GM21576 (cell line): ENCODE measurements around the gene CNTN2.

ENCODE experiments used
- ATAC-seq: cut with Tn5 transposase; IDR thresholded peaks from one replicate; pipeline ENCODE4 v1.9.1; 2021; ENCODE audit warnings: mild to moderate bottlenecking, moderate library complexity; ENCODE audit not compliant: unreplicated experiment

Gene CNTN2, protein sequence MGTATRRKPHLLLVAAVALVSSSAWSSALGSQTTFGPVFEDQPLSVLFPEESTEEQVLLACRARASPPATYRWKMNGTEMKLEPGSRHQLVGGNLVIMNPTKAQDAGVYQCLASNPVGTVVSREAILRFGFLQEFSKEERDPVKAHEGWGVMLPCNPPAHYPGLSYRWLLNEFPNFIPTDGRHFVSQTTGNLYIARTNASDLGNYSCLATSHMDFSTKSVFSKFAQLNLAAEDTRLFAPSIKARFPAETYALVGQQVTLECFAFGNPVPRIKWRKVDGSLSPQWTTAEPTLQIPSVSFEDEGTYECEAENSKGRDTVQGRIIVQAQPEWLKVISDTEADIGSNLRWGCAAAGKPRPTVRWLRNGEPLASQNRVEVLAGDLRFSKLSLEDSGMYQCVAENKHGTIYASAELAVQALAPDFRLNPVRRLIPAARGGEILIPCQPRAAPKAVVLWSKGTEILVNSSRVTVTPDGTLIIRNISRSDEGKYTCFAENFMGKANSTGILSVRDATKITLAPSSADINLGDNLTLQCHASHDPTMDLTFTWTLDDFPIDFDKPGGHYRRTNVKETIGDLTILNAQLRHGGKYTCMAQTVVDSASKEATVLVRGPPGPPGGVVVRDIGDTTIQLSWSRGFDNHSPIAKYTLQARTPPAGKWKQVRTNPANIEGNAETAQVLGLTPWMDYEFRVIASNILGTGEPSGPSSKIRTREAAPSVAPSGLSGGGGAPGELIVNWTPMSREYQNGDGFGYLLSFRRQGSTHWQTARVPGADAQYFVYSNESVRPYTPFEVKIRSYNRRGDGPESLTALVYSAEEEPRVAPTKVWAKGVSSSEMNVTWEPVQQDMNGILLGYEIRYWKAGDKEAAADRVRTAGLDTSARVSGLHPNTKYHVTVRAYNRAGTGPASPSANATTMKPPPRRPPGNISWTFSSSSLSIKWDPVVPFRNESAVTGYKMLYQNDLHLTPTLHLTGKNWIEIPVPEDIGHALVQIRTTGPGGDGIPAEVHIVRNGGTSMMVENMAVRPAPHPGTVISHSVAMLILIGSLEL

DNA sequence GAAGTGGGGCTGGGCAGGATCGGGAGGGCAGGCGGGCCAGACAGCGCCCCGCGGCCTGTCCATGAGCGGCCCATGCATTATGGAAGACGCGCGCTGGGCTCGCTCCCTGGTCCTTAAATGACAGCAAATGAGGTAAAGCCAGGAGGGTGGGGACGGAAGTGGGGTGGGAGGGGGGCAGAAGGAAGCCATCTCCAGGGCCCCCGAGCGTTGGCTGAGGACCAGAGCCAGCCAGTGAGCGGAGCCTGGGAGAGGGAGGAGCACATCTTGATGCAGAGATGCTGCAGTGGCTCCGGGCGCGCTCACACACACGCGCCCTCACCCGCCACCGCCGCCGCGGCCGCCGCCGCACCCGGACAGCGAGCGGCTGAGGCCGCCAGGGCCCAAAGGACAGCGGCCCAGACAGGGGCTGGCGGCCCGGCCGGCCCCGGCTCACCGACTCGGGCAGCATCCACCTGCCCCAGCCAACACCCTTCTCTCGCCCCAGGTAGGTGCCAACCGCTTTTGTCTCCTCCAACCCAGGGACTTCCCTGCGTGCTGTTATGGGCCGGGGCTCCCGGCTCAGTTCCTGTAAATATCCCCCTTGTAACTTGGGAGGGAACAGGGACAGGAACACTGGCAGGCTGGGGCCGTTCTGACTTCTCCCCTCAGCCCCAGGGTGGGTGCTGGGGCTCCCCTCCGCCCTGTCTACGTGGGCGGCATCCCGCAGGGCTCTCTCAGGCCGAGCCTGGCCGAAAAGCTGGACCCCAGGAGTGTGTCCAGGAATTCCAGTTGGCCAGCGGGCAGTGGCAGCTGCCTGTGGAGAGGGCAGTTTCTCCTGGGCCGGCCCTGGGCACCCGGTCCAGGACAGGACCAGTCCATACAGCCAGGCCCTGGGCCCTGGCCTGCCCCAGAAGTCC lies at the start of gene CNTN2:
Gene CNTN2 (plus strand): TSS at position 302 of the 896 bp plus-strand sequence. CDS start 9,974 bp downstream, outside the sequence.
- ATAC-seq: no peak

DNA sequence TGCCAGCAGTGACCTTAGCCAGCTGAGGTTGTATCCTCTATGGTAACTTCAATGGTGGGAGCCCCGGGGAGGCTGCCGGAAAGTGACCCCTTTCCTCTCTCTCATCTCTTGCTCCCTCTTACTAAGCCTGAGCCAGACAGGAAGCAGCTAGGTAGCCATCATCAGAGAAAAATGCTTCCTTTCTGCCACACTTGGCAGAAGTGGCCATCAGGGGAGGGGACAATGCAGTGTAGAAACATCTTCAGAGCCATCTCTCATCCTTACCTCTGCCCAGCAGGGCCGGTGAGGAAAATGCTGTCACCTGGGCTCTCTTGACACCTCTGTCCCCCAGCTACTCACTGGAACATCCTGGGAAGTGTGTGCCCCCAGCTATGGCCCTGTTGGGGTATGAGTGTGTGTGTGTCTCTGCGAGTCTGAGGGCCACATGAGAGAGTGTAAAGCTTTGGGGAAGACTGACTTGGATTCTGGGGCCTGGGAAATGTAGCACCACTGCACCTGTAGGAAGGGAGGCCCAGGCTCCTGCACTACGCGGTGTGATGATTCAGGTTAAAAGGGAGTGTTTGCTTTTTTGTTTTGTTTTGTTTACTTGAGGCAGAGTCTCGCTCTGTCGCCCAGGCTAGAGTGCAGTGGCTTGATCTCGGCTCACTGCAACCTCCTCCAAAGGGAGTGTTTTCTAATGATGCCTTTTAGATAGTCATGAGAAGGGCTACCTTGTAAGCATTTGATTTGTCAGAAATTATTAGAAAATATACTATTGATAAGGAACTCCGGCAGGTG lies 48.7 kb upstream of the CNTN2 start:
- no peak for ATAC-seq

DNA sequence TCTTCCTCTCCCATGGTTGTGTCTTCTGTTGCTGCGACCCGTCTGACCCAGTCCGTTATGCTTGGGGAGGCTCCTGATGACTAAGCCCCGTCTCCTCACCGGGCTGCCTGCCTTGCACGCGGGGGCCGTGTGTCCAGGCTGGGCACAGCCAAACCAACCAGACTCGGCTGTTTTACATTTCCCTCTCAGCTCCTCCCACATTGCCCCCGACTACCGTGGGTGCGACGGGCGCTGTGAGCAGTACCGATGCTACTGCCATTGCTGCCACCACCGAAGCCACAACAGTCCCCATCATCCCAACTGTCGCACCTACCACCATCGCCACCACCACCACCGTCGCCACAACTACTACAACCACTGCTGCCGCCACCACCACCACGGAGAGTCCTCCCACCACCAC lies 46.0 kb upstream of the CNTN2 start:
- no peak for ATAC-seq

DNA sequence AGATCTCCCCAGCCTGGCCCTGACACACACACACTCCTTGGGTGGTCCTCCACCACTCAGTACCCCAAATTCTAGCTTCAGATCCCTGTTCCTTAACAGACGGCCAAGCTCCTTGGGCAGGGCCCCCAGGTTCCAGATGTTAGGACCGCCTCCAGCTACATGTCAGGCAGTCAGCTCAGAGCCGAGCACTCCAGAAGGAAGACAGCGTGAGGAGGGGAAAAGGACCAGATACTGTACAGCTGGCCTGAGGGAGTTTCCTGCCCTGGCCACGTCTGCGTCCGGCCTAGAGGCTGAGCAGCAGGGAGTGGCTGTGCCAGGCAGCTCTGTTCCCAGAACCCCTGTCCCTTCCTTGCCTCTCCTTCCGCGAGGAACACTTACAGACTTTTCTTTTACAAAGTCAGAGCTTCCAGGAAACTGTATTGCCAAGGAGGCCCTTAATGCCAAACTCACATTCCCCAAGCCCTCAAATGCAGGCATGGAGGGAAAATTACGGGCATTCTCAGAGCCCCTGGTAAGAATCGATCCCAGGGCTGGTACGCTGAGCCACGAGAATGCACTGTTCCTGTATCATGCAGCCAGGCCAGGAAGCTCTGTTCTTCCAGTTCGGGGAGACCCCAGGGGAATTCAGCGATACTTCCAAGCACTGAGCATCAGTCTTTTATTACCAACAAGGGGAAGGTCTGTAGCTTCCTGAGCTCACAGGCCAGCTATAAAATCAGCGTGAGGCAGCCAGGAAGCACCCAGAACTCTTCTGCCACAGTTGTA lies 45.2 kb upstream of the CNTN2 start:
- no peak for ATAC-seq

DNA sequence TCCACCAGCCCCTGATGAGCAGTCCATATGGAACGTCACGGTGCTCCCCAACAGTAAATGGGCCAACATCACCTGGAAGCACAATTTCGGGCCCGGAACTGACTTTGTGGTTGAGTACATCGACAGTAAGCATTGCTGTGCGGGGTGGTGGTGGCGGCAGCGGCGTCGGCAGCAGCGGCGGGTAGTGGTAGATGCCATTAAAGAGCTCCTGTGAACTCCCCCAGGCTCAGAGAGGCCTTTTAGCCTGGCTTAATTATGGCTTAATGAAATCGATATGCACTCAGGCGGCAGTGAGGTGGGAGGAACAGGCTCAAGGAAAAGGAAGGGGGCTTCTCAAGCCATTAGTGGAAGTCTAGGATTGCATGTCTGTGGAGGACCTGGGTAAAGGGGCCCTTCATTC lies 41.9 kb upstream of the CNTN2 start:
- ATAC-seq: no peak

DNA sequence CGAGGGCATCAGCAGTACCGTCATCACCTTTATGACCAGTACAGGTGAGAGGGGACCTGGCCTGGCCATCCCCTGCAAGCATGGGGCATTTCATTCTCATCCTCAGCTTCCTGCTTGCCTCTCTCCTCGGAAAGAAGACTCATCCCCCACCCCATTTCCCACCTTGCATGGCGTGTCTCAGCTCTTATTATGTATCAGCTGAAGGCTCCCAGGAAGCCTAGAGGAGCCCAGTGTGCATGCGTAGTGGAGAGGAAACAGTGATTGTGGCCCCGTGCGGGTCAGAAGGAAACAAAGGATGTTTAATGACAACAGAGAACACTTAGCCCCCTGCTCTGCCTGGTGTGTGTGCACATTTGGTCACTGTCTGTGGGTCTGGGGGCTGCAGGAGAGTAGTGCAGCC lies 40.3 kb upstream of the CNTN2 start:
- ATAC-seq: no peak

DNA sequence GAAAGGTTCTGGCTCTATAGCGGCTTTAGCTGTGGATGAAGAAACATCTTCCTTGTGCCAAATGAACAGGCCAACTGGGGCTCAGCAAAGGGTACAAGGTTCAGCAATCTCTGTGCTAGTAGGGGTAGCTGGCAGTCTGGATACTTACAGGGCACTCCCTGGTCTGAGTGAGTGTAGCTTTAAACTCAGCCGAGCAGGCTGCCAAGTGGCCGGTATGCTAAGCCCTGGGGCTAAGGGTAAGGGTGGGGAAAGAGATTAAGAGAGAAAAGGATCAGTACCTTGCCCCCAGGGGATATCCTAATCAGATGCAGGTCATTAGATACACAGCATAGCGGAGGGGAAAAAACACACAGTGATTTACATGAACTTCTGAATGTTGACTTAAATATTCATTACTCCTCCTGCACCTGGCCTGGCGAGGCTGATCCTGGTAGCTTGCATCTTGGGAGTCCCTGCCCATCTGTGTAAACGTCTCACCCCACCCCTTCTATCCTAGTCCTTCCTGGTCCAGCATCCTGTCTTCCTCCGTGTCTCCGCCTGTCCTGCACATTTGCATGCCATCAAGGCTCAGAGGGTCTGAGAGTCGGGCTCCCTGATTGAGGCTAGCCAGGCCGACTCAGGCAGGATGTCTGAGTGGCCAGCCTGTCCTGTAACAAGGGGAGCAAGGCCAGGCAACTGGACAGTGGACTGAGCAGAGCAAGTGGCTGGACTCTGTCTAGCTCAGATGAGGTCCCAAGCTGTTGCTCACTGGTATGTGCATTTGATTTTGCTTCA lies 39.5 kb upstream of the CNTN2 start:
- no peak for ATAC-seq

DNA sequence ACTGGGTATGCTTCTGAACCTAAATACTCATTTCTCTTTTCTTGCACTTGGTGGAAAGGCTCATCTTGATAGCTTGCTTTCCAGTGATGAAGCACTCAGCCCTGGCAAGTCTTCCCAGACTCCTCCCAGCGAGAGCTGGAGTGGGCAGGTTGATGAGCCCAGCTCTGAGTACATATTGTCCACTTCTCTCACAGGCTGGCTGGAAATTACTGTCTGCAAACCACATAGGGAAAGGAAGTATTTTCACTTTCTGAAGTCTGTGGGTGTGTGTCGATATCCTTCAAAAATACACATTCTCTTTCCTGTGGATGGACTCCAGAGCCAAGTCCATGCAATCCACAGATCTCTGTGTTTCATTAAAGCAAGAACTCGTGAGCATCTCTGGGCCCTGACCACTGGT lies 38.7 kb upstream of the CNTN2 start:
- no peak for ATAC-seq

DNA sequence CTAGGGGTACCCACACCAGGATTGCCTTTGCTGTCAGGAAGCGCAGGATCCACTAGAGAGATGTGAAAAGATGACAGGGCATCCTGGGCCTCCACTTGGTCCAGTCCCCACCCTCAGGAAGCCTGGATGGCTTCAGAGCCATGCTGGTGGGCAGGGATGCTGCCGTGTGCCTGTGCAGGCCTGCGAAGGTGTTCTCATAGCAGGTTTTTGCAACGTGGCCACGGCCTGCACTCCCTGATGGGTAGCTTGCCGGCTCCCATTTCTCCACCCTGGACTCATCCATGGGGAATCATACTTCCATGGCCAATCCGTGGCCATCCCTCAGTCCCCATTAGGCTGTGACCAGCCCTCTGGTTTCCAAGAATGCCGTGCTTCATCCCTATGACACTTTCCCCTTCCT lies 34.1 kb upstream of the CNTN2 start:
- ATAC-seq: no peak

DNA sequence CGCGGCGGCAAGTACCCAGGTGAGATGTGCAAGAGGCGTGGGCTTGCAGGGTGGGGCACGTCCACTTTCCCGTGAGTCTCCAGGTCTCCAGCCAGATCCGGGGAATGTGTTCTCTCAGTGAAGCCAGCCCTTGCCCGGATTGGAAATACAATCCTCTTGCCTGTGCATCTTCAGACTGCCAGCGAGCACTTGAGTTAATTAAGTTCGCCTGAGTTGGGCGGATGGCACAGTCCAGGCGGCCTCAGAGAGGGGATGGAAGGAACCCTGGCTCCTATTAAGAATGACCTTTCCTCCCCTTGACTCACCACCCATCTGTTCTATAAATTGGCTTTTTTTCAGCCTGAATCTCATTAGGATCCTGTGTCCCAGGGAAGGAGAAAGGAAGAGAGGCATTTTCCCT lies 33.3 kb upstream of the CNTN2 start:
- no peak for ATAC-seq

DNA sequence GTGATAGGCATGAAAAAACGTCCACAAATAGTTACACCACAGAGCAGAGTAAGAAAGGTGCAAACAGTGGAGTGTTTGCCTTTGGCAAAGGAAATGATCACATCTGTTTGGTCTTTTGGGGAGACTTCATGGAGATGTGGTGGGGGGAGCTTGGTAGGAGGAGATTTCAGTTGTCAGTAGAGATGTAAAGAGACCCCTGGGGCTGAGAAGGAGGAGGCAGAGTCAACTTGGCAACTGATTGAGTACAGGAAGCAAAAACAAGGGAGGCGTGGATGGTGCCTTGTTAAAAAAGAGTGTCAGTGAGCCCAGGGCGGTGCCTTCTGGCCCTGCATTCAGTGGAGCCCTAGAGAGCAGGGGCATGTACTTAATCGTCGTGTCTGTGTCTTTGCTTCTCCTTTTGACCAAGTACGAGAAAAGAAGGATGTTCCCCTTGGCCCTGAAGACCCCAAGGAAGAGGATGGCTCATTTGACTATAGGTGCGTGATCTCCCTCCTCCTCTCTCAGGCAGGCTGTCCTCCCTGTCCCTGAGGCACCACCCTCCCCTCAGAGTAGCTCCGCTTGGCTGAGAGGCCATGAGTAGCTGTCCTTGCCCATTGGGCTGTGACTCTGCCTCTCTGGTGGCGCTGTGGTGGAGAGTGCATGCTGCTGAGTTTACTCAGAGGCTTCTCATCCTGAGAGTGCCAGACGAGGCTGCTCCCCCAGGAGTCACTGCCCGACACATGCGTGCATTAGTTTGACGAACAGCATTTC lies 30.4 kb upstream of the CNTN2 start:
- ATAC-seq: no peak

DNA sequence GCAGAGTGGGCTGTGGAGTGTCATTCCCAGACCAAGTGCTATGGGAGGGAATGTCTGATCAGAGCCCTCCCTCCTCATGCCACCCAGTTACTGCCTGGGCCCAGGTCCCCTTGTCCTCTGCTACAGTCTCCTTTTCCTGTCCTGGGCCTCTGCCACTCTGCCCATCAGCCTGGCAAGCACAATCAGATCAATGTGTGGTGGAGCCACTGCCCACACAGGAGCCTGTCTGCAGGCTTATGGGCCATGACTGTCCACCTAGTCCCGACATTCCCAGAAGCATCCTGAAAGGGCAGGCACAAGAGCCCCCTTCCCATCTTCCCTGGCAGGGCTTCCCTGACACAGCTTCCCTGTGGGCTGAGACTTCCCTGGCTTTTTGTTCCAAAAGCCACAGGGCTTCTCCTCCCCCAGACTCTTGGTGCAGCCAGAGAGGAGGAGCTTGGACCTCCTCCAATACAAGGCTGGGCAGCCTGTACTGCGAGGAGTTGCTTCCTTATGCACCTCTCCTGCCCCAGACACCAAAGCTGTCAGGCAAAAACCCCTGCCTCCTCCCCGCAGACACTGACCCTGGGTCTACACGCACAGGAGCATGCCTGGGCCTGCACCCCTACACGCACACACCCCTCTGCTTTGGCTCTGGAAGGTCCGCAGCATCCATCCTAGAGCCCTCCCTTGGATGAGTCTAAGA lies 29.2 kb upstream of the CNTN2 start:
- no peak for ATAC-seq

DNA sequence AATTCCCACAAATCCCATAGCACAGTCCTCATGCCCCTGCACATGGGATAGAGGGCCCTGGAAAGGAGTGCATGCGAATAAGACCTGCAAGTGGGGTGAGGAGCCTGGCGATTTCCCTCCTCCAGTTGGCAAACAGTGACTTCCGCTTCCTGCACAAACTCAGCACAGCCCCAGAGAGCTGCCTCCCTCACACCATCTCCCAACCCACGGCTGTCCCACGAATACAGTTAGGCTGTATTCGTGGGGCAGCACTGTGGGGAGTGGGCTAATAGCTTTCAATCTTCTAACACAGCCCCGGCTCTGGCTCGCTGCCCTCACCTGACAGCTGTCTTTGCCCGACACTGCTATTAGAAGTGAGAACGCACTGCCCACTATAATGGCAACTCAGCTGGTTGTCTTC lies 28.2 kb upstream of the CNTN2 start:
- ATAC-seq: no peak

DNA sequence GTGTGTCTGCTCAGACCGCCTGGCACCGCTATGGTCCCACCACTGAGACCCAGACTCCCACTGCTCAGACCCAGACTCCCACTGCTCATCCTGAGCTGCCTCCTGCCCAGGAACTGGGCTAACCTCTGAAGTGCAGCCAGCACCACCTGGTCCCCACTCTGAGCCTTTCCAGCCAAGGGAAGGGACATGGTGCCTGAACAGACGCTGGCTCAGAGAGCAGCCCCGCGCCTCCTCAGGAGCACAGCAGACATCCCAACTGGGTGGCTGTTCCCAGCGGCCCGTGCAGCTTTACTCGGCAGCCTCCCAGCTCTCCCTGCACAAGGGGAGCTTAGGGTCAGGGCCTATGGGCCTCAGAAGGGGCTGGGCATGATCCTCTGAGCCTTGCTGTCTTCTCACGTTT lies 27.8 kb upstream of the CNTN2 start:
- ATAC-seq: no peak

DNA sequence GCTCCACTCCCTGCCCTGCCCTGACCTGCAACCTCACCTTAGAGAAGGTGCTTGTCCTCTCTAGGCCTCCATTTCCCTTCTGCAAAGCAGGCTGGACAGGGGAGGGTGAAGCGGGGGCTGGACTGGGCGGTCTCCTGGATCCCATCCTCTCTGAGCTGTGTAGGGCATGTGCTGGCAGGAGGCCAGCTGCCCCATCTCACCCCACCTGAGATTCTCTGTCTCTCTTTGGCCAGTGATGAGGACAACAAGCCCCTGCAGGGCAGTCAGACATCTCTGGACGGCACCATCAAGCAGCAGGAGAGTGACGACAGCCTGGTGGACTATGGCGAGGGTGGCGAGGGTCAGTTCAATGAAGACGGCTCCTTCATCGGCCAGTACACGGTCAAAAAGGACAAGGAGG lies 26.9 kb upstream of the CNTN2 start:
- no peak for ATAC-seq

DNA sequence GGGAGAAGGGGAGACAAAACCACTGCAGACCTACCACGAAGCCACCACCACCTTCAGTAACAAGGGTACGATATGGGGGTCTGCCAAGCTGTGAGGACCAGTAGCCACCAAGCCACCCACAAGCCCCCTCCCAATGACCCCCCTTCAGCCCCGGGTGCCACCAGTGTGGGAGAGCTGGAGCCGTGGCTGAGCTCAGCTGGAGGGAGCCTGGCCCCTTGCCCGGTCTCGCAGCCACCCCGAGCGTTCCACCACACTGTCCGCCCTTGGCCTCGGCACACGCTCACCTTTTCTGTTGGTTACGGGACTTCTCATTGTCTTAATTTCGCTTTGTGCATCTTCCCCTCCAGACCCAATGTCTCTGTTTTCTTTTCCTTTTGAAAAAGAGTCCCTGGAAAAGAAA lies 26.4 kb upstream of the CNTN2 start:
- ATAC-seq: no peak

DNA sequence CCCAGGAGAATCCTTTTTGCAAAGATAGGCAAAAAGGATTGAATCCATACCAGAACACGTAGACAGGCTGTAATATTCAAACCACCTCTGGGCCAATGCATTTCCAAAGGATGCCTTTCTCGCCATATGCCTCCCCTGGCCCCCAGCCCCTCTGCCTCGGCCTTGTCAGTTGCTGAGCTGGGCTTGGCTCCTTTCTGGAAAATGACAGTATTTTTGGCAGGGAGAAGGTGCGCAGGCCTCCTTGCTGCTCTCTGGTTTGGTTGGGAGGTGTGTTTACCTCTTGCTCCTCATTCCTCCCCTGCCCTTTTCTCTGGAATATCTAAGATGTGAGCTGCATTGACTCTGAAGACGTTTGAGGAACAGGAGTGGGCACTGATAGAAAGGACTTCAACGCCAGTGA lies 26.0 kb upstream of the CNTN2 start:
- no peak for ATAC-seq
